ENCODE measurements around the gene PRC1. TPM values are rescaled to one million over a fixed set of nuclear protein-coding genes. Genes with fewer than 3 reads are reported as not detected.

The PRC1 gene
- total RNA-seq, 2 experiments from 2014 or later = 149 to 224 TPM

GRCh38 chr15:90968434-90968833 is 25.9 kb downstream of the PRC1 start:
- Histone ChIP-seq H3K36me3 (ENCODE audit: insufficient read depth, low read length) (peaks cover 94% of the 10 kb centered on the region), H3K4me3 (ENCODE audit: low read depth, low read length, poor library complexity, severe bottlenecking) (no peak overlapping the region), H3K79me2 (ENCODE audit: insufficient read depth, low read depth, low read length) (no peaks in the 10 kb centered on the region), H4K20me1 (ENCODE audit: insufficient read depth, low read length) (no peaks in the 10 kb centered on the region; the same call in 1 of the 2 replicates), H3K4me2 (ENCODE audit: low read length) (no peak overlapping the region), H3K4me1 (ENCODE audit: insufficient read depth, low read length, poor library complexity, severe bottlenecking) (no peaks in the 10 kb centered on the region), H3K27ac (ENCODE audit: low read depth, low read length, poor library complexity, severe bottlenecking) (no peak overlapping the region), H3K9me3 (ENCODE audit: low read length) (no peaks in the 10 kb centered on the region), H3K9me2 (ENCODE audit: insufficient read depth, low read length) (no peaks in the 10 kb centered on the region), H2AFZ (ENCODE audit: low read length) (no peak overlapping the region)
- BruUV-seq (replicated peaks) = no TSS peak
- ChIA-PET POLR2A (interaction anchor here (0.9 to 1.4 kb wide), 2 partner anchors 9 to 12 kb away, joined by 5 to 7 read pairs; no protein-coding TSS in a partner anchor), CTCF (ENCODE audit: unreplicated experiment) (no interaction called here)
- DNase-seq (ENCODE audit: low spot score) = no peak
- TF ChIP-seq EZH2phosphoT487 (IDR thresholded peaks at IDR 0.05; ENCODE audit: borderline replicate concordance, low read depth, low read length) = no peak
- TF ChIP-seq, protein P1, sequence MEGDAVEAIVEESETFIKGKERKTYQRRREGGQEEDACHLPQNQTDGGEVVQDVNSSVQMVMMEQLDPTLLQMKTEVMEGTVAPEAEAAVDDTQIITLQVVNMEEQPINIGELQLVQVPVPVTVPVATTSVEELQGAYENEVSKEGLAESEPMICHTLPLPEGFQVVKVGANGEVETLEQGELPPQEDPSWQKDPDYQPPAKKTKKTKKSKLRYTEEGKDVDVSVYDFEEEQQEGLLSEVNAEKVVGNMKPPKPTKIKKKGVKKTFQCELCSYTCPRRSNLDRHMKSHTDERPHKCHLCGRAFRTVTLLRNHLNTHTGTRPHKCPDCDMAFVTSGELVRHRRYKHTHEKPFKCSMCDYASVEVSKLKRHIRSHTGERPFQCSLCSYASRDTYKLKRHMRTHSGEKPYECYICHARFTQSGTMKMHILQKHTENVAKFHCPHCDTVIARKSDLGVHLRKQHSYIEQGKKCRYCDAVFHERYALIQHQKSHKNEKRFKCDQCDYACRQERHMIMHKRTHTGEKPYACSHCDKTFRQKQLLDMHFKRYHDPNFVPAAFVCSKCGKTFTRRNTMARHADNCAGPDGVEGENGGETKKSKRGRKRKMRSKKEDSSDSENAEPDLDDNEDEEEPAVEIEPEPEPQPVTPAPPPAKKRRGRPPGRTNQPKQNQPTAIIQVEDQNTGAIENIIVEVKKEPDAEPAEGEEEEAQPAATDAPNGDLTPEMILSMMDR (conservative IDR thresholded peaks at IDR 0.05; ENCODE audit: low read length) = no peak
- intact Hi-C loops (cut with micrococcal nuclease; ENCODE audit: unreplicated experiment) = no loop called here

GRCh38 chr15:90967206-90967605 is 27.1 kb downstream of the PRC1 start:
- H3K36me3 ChIP-seq (ENCODE audit: insufficient read depth, low read length) = peaks cover 95% of the 10 kb centered on the region
- H3K4me3 ChIP-seq (ENCODE audit: low read depth, low read length, poor library complexity, severe bottlenecking) = no peak overlapping the region
- H4K20me1 ChIP-seq (ENCODE audit: insufficient read depth, low read length) = no peaks in the 10 kb centered on the region; the same call in 1 of the 2 replicates
- intact Hi-C loops (cut with micrococcal nuclease; ENCODE audit: unreplicated experiment) = no loop called here
- H3K4me1 ChIP-seq (ENCODE audit: insufficient read depth, low read length, poor library complexity, severe bottlenecking) = no peaks in the 10 kb centered on the region
- ChIA-PET CTCF (ENCODE audit: unreplicated experiment) (no interaction called here), POLR2A (interaction anchor here (0.9 to 1.5 kb wide), 2 partner anchors 12 to 19 kb away, joined by 3 to 4 read pairs; no protein-coding TSS in a partner anchor)
- H3K27ac ChIP-seq (ENCODE audit: low read depth, low read length, poor library complexity, severe bottlenecking) = no peak overlapping the region
- TF ChIP-seq, protein P1 (conservative IDR thresholded peaks at IDR 0.05; ENCODE audit: low read length) = no peak
- no peak for DNase-seq (ENCODE audit: low spot score)
- no peaks in the 10 kb centered on the region for H3K79me2 ChIP-seq (ENCODE audit: insufficient read depth, low read depth, low read length)
- H2AFZ ChIP-seq (ENCODE audit: low read length) = no peak overlapping the region
- H3K9me3 ChIP-seq (ENCODE audit: low read length) = no peaks in the 10 kb centered on the region
- H3K4me2 ChIP-seq (ENCODE audit: low read length) = no peak overlapping the region
- H3K9me2 ChIP-seq (ENCODE audit: insufficient read depth, low read length) = no peaks in the 10 kb centered on the region
- BruUV-seq (replicated peaks) = no TSS peak

- Histone ChIP-seq H3K4me1 (ENCODE audit: insufficient read depth, low read length, poor library complexity, severe bottlenecking) (no peaks in the 10 kb centered on the region), H3K27ac (ENCODE audit: low read depth, low read length, poor library complexity, severe bottlenecking) (no peak overlapping the region), H4K20me1 (ENCODE audit: insufficient read depth, low read length) (no peaks in the 10 kb centered on the region; the same call in 1 of the 2 replicates), H3K4me2 (ENCODE audit: low read length) (no peak overlapping the region), H2AFZ (ENCODE audit: low read length) (no peak overlapping the region), H3K9me2 (ENCODE audit: insufficient read depth, low read length) (no peaks in the 10 kb centered on the region), H3K9me3 (ENCODE audit: low read length) (no peaks in the 10 kb centered on the region), H3K4me3 (ENCODE audit: low read depth, low read length, poor library complexity, severe bottlenecking) (no peak overlapping the region), H3K79me2 (ENCODE audit: insufficient read depth, low read depth, low read length) (no peaks in the 10 kb centered on the region), H3K36me3 (ENCODE audit: insufficient read depth, low read length) (peaks cover 97% of the 10 kb centered on the region)
- no peak for TF ChIP-seq EZH2phosphoT487 (IDR thresholded peaks at IDR 0.05; ENCODE audit: borderline replicate concordance, low read depth, low read length)
- TF ChIP-seq, protein P1 (conservative IDR thresholded peaks at IDR 0.05; ENCODE audit: low read length) = no peak
- POLR2A ChIA-PET = interaction anchor here (0.9 to 1.5 kb wide), 2 partner anchors 13 to 20 kb away, joined by 3 to 4 read pairs; no protein-coding TSS in a partner anchor
- intact Hi-C loops (cut with micrococcal nuclease; ENCODE audit: unreplicated experiment) = no loop called here
- no peak for DNase-seq (ENCODE audit: low spot score)
- CTCF ChIA-PET (ENCODE audit: unreplicated experiment) = no interaction called here
- TSS peak; percentile 33 for BruUV-seq (replicated peaks)
Observed at GRCh38 chr15:90966262-90966661, 28.1 kb downstream of the PRC1 start.

All from OCI-LY7 (cell line).